Activated CD8-positive, alpha-beta T cell treated with anti-CD3 and anti-CD28 coated beads for 36 hours (primary cell): ENCODE data around the gene CNOT1. TPM values are rescaled to one million over a fixed set of nuclear protein-coding genes. Genes with fewer than 3 reads are reported as not detected.

Source experiments
- ATAC-seq: fragments of 200-7000 bp; cut with Tn5 transposase; one replicate; pipeline ENCODE4 v1.10.0; 2021; ENCODE audit warnings: mild to moderate bottlenecking, moderate library complexity
- CTCF ChIA-PET: fragments of 350-600 bp; sonication (Branson Sonifier 250); formaldehyde crosslinking; loops from one replicate; lab custom pipeline; 2021; ENCODE audit warnings: antibody characterized with exemption; lab: Charles Lee
- POLR2A ChIA-PET: fragments of 350-600 bp; sonication (Branson Sonifier 250); formaldehyde crosslinking; loops from one replicate; lab custom pipeline; 2021; ENCODE audit warnings: antibody characterized with exemption; lab: Charles Lee
- DNase-seq: peaks from one replicate; pipeline ENCODE4 v3.0.0-alpha.2; 2020
- H3K27ac Mint-ChIP-seq: one replicate; pipeline ENCODE4 v1.8.0; 2021; ENCODE audit warnings: mild to moderate bottlenecking, mixed read lengths
- H3K27me3 Mint-ChIP-seq: one replicate; pipeline ENCODE4 v1.8.0; 2021; ENCODE audit warnings: mixed read lengths
- H3K36me3 Mint-ChIP-seq: one replicate; pipeline ENCODE4 v1.8.0; 2021; ENCODE audit warnings: low read depth, mixed read lengths
- H3K4me1 Mint-ChIP-seq: one replicate; pipeline ENCODE4 v1.8.0; 2021; ENCODE audit warnings: low read depth, mixed read lengths
- H3K4me3 Mint-ChIP-seq: one replicate; pipeline ENCODE4 v1.8.0; 2021; ENCODE audit warnings: mild to moderate bottlenecking, moderate library complexity, mixed read lengths
- H3K9me3 Mint-ChIP-seq: one replicate; pipeline ENCODE4 v1.8.0; 2021; ENCODE audit warnings: mixed read lengths
- CTCF ChIP-seq: fragments of 200-600 bp; IDR thresholded peaks from one replicate; pipeline ENCODE4 v1.8.0; 2022; ENCODE audit warnings: antibody characterized with exemption, mild to moderate bottlenecking
- intact Hi-C: fragments of 100-400 bp; cut with micrococcal nuclease; formaldehyde crosslinking; loops from one replicate; pipeline ENCODE4 v1.10.0; 2022
- total RNA-seq, 2 experiments: library from RNA; stranded (reverse); gene quantifications; one replicate each; pipeline ENCODE4 v1.2.3, GENCODE V29; 2021

CNOT1 gene
- total RNA-seq, 2 experiments from 2014 or later, result 274 to 281 TPM

GRCh38 chr16:58471209-58471975 lies 158.2 kb downstream of the CNOT1 start:
- Mint-ChIP-seq H3K36me3 (no peaks in the 10 kb centered on the region), H3K27me3 (peaks cover 28% of the 10 kb centered on the region), H3K4me1 (no peaks in the 10 kb centered on the region), H3K4me3 (no peak overlapping the region), H3K27ac (no peak overlapping the region), H3K9me3 (no peaks in the 10 kb centered on the region)
- no peak for TF ChIP-seq CTCF
- ChIA-PET POLR2A (interaction anchor here (1.0 to 1.3 kb wide), 2 partner anchors 14 to 570 kb away, joined by 3 read pairs; no protein-coding TSS in a partner anchor), CTCF (interaction anchor here (1.1 to 1.8 kb wide), 3 partner anchors 13 to 134 kb away, joined by 3 to 5 read pairs (median 4); no protein-coding TSS in a partner anchor)
- ATAC-seq, result no peak
- intact Hi-C loops, result no loop called here
- DNase-seq, result no peak

Other genes with a start within 250 kb of the CNOT1 start
- gene GINS3, start 237.4 kb downstream of the CNOT1 start, total RNA-seq, result 10 to 100 TPM; 16.0 to 18.1 TPM
- 1 to 10 TPM; 1.3 to 1.6 TPM for gene NDRG4, start 129.7 kb downstream of the CNOT1 start, total RNA-seq
- gene SETD6, start 114.3 kb downstream of the CNOT1 start, total RNA-seq, result 10 to 100 TPM; 14.8 to 15.5 TPM
- 1 to 10 TPM; 5.1 to 6.0 TPM for gene SLC38A7, start 54.9 kb upstream of the CNOT1 start, total RNA-seq
- gene GOT2, start 104.5 kb upstream of the CNOT1 start, total RNA-seq, result 100 to 1,000 TPM; 159 to 166 TPM